Measurements from ENCODE around the gene DLST.

- TF ChIP-seq CTCF (IDR thresholded peaks at IDR 0.05; ENCODE audit: low read length) (no peak), EZH2phosphoT487 (IDR thresholded peaks at IDR 0.05; ENCODE audit: low read length) (no peak)
Observed at GRCh38 chr14:74942608-74943007, 60.9 kb downstream of the DLST start.
